GM21390 (cell line): ENCODE results near the gene DPPA4.
"Not testable (repeated sequence)": the region's sequence is repeated elsewhere in the genome, so short reads cannot be mapped to it uniquely, and the experiment has no call there.

Experiments
- ATAC-seq: cut with Tn5 transposase; IDR thresholded peaks from one replicate; pipeline ENCODE4 v1.9.1; 2021; ENCODE audit not compliant: unreplicated experiment

Gene DPPA4

DNA sequence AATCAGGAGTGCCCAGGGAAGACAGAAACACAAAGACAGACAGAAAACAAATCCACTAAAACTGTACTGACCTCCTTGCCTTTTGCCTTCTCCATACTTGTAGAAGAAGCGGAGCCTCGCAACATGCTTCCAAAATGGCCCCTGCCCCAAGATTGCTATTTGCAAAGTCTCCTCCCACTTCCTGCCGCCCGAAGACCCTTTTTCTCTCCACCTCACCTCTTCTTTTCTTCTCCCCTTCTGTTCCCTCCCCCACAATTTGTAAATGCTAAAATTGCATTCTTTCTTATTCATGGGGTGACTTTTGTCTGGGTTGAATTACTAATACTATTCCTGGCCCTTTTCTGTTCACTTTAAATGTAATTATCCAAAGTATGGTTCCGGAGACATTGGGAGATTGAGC is at the start of gene DPPA4:
Gene DPPA4, minus strand, starts transcription at position 154 of the 400 bp plus-strand sequence. Its CDS starts 29 bp downstream, at position 125.
- ATAC-seq = no peak

GRCh38 chr3:109385442-109386318 is 48.3 kb upstream of the DPPA4 start:
- no peak for ATAC-seq

DNA sequence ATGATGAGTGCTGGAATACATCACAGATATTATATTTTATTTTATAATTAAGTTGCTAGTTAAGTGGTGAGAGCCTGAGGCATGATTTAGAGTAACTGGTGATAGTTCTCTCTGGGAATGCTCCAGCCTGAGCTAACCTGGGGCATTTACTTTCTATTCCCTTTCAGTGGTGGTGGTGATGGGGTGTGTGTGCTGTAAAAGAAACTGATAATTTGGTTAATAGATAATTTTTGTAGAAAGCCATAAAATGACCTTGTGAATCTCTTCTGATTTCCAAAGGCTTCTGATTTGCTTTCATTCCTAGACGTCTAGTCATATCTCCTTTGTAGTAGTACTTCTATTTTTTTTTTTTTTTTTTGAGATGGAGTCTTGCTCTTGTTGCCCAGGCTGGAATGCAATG is 46.8 kb upstream of the DPPA4 start:
- ATAC-seq = no peak

- no peak for ATAC-seq
Measured at GRCh38 chr3:109382588-109382987, 45.2 kb upstream of the DPPA4 start.

GRCh38 chr3:109375975-109376374 is 38.6 kb upstream of the DPPA4 start:
- no peak for ATAC-seq

- not testable (repeated sequence) for ATAC-seq
Measured at GRCh38 chr3:109374434-109374833, 37.1 kb upstream of the DPPA4 start.

DNA sequence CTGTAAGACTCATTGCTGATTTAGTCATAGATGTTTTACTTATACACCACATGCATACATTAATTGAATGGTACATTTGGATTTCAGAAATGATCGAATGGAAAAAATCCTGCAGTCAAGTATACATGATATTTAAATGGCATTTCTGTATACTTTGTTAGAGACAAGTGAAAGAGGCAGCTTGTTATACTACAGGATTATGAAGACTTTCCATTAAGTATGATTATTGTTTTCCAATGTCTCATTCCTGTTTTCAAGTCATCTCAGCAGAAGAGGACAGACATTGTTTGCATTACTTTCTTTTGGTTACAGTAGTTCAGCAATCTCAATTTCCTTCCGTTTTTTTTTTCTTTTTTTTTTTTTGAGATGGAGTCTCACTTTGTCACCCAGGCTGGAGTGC is 36.6 kb upstream of the DPPA4 start:
- ATAC-seq = no peak

GRCh38 chr3:109372639-109373038 is 35.3 kb upstream of the DPPA4 start:
- ATAC-seq = no peak

- no peak for ATAC-seq
Measured at GRCh38 chr3:109369510-109369909, 32.2 kb upstream of the DPPA4 start.

DNA sequence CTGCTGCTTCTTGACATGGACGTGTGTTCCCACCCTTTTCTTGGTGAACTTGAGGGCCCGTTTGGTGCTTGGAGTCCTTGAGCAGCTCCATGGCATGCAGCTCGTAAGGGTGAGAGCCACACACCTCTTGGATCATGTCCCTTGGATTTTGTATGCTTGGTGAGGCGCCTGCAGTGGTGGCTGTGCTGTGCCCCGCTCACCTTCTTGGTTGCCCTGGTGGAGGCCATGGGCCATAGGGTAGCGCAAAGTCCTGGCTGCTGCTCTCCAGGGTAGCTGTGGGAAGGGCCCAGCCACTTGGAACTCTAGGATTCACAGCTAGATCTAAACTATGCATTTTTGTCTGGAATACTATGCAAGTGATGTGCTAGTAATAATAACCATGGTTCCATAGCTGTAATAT is 26.7 kb upstream of the DPPA4 start:
- ATAC-seq = no peak

DNA sequence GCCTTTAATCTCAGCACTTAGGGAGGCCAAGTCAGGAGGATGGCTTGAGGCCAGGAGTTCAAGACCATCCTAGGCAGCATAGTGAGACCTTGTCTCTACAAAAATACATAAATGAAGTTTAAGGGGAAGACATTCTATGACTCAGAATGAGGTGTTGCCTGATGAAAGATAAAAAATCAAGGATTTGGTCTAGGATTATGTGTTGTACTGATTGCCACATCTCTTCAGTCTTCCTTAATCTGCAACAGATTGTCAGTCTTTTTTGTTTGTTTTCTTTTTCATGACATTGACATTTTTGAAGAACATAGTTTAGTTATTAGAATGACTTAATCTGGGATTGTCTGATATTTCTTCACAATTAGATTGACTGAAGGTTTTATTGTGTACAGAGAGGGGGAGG is 26.3 kb upstream of the DPPA4 start:
- ATAC-seq = no peak

DNA sequence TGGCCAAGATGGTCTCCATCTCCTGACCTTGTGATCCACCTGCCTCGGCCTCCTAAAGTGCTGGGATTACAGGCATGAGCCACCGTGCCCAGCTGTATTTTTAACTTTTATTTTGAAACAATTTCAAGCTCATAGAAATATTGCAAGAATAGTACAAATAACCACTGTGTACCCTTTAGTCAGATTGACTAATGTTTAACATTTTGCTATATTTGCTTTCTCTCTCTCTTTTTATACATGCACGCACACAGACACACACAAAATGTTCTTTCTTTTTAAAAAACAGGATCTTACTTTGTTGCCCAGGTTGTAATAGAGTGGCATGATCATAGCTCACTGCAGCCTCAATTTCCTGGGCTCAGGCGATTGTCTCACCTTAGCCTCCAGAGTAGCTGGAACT is 25.5 kb upstream of the DPPA4 start:
- no peak for ATAC-seq

- not testable (repeated sequence) for ATAC-seq
Measured at GRCh38 chr3:109358809-109359208, 21.5 kb upstream of the DPPA4 start.

DNA sequence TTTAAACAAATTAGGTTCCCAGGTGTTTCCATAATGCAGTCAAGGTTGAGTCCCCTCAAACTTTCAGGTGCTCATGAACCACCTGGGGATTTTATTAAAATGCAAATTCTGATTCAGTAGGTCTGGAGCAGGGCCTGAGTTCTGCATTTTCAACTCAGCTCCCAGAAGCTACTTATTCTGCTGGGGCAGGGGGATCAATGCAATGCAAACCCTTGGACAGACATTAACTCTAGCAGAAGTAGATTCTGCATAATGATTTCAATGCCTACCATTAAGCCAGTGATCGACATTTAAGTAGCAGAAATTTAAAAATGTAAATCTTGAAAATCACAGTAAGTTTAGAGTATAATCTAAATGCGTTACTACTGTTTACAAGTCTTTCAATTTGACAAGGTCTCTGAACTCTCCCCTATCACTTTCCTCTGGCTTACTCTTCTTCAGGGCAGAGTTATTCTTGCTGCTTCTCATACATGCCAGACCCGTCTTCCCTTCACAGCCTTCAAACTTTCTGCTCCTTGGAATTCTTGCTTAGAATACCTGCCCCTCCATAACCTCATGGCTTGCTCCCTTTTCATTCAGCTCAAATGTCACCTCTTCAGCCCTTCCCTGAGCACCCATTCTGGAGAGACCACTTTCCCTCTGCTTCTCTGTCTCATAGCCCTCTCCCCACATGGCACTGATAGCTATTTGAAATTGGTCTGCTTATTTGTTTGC is 19.3 kb upstream of the DPPA4 start:
- no peak for ATAC-seq

DNA sequence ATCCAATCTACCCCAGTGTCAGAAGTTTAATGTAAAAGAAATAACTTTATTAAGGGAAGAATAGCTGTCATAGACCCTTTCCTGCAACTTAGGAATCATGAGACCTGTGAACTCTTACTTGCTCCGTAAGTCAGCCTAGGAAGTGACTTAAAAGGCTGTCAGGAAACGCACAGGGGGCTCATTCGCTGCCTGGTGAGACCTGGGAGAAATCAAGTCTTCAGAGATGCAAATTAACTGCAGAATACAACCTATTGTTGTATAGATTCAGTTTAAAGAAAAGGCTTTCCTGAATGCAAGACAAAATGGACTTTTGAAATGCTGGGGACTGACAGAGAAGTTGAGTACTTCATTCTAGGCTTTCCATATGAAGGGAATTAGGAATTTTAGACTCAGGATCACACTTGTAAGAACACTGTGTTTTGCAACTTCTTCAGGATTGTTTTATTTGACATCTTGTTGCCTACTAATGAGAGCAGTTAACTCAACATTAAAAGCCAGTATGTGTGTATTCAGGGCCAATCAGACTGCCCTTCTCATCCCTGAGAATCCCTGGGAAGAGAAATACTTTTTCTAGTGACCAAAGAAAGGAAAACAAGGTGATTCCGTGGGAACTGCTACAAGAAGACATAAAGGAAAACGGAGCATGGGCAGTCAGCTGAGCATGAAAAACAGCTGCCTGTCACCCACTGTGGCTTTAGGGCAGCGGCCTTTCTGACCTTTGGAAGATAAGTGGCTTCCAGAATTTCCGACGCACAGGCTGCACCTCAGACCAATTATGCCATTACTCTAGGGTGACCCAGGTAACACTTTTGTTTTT is 18.5 kb upstream of the DPPA4 start:
- no peak for ATAC-seq

GRCh38 chr3:109353057-109353456 is 15.7 kb upstream of the DPPA4 start:
- no peak for ATAC-seq

GRCh38 chr3:109351231-109351630 is 13.9 kb upstream of the DPPA4 start:
- no peak for ATAC-seq

- ATAC-seq = no peak
Measured at GRCh38 chr3:109346770-109347295, 9.5 kb upstream of the DPPA4 start.

DNA sequence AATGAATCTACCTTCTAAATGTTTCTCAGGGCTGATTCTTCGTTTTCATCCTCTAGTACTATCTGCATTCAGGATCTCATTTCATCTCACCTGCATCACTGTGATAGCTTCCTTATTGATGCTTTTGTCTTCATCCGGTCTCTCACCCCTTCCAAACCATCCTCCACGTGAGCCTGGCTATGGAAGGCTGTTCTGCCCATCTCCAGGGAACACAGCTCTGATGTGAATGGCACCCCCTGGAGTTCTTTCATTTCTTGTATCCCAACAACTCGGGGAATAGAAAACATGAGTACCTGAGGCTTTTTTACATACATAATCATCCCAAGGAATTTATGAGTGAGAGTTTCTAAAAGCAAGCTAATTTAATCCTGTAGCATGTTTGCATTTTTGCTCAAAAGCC is 8.8 kb upstream of the DPPA4 start:
- no peak for ATAC-seq

- ATAC-seq = no peak
Measured at GRCh38 chr3:109339714-109340648, 2.6 kb upstream of the DPPA4 start.
